MM.1S (cell line): ENCODE data around the gene SYCE1L.

ENCODE experiments used
- DNase-seq: peaks from one replicate; pipeline ENCODE4 v3.0.0-alpha.2; 2015
- H2AFZ ChIP-seq: fragments of 300-600 bp; sonication (generic); 2 replicates; pipeline ENCODE4 v1.6.0; 2016; ENCODE audit warnings: antibody characterized with exemption, low read length
- H3F3A ChIP-seq: fragments of 300-600 bp; sonication (generic); 2 replicates; pipeline ENCODE4 v1.6.1; 2016; ENCODE audit warnings: mild to moderate bottlenecking, antibody characterized with exemption, low read length, moderate library complexity, mixed read lengths; ENCODE audit not compliant: insufficient read depth
- H3K27ac ChIP-seq: fragments of 300-600 bp; sonication (generic); 2 replicates; pipeline ENCODE4 v1.5.1; 2016; ENCODE audit warnings: mild to moderate bottlenecking, low read length
- H3K27me3 ChIP-seq: fragments of 300-600 bp; sonication (generic); replicated peaks from 2 replicates; pipeline ENCODE4 v1.6.0; 2016; ENCODE audit warnings: low read length; ENCODE audit not compliant: insufficient read depth
- H3K36me3 ChIP-seq: fragments of 300-600 bp; sonication (generic); replicated peaks from 2 replicates; pipeline ENCODE4 v1.6.1; 2016; ENCODE audit warnings: mild to moderate bottlenecking, low read length, mixed read lengths; ENCODE audit not compliant: insufficient read depth
- H3K4me1 ChIP-seq: fragments of 300-600 bp; sonication (generic); 2 replicates; pipeline ENCODE4 v1.6.1; 2016; ENCODE audit warnings: low read length, mixed read lengths
- H3K4me2 ChIP-seq: fragments of 300-600 bp; sonication (generic); 2 replicates; pipeline ENCODE4 v1.6.0; 2016; ENCODE audit warnings: low read depth, low read length
- H3K4me3 ChIP-seq: fragments of 300-600 bp; sonication (generic); 2 replicates; pipeline ENCODE4 v1.5.1; 2016; ENCODE audit warnings: low read length, mixed read lengths
- H3K79me2 ChIP-seq: fragments of 300-600 bp; sonication (generic); 2 replicates; pipeline ENCODE4 v1.6.1; 2016; ENCODE audit warnings: mixed run types, low read length, mixed read lengths
- H3K9ac ChIP-seq: fragments of 300-600 bp; sonication (generic); 2 replicates; pipeline ENCODE4 v1.6.1; 2016; ENCODE audit warnings: low read length, mixed read lengths
- H3K9me2 ChIP-seq: fragments of 300-600 bp; sonication (generic); replicated peaks from 2 replicates; pipeline ENCODE4 v1.6.1; 2016; ENCODE audit warnings: mild to moderate bottlenecking, low read length, mixed read lengths; ENCODE audit not compliant: insufficient read depth
- H3K9me3 ChIP-seq: fragments of 300-600 bp; sonication (generic); replicated peaks from 2 replicates; pipeline ENCODE4 v1.6.1; 2016; ENCODE audit warnings: mild to moderate bottlenecking, low read length, mixed read lengths; ENCODE audit not compliant: insufficient read depth
- H4K20me1 ChIP-seq: fragments of 300-600 bp; sonication (generic); 2 replicates; pipeline ENCODE4 v1.6.1; 2016; ENCODE audit warnings: mild to moderate bottlenecking, low read length, moderate library complexity, mixed read lengths; ENCODE audit not compliant: insufficient read depth
- CTCF ChIP-seq: fragments of 300-600 bp; sonication (generic); IDR thresholded peaks from 2 replicates; pipeline ENCODE4 v1.5.1; 2016; ENCODE audit warnings: antibody characterized with exemption, low read length, mixed read lengths
- EZH2 ChIP-seq: fragments of 300-600 bp; sonication (generic); optimal IDR thresholded peaks from 2 replicates; pipeline ENCODE3; 2017; ENCODE audit warnings: low read depth, mild to moderate bottlenecking, antibody characterized with exemption, low read length, mixed read lengths
- EZH2phosphoT487 ChIP-seq: fragments of 300-600 bp; sonication (generic); IDR thresholded peaks from 2 replicates; pipeline ENCODE4 v1.6.1; 2018; ENCODE audit warnings: antibody characterized with exemption, low read length

SYCE1L gene

DNA sequence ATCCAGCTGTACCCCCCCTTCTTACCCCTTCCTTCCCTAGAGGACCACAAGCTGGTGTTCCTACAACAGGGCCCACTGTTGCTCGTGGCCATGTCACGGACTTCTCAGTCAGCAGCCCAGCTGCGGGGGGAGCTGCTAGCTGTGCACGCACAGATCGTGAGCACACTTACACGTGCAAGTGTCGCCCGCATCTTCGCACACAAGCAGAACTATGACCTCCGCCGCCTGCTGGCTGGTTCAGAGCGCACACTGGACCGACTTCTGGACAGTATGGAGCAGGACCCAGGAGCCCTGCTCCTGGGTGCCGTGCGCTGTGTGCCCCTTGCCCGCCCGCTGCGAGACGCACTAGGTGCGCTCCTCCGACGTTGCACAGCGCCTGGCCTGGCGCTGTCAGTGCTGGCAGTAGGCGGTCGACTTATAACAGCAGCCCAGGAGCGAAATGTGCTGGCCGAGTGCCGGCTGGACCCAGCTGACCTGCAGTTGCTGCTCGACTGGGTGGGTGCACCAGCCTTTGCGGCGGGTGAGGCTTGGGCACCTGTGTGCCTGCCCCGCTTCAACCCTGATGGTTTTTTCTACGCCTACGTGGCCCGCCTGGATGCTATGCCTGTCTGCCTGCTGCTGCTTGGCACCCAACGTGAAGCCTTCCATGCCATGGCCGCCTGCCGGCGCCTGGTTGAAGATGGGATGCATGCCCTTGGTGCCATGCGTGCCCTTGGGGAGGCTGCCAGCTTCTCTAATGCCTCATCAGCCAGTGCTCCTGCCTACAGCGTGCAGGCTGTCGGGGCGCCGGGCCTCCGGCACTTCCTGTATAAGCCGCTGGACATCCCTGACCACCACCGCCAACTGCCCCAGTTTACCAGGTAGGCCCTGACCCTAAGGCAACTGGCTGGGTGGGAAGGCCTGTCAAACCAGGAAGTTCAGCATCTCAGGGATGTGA is 4.6 kb upstream of the SYCE1L start:
- Histone ChIP-seq H3K27me3 (no peaks in the 10 kb centered on the region), H3K9me3 (no peaks in the 10 kb centered on the region), H3K9me2 (no peaks in the 10 kb centered on the region), H4K20me1 (no peaks in the 10 kb centered on the region), H3K79me2 (peaks cover 26% of the 10 kb centered on the region), H3K4me2 (no peak overlapping the region), H3K9ac (no peak overlapping the region), H3K27ac (no peak overlapping the region), H3F3A (no peaks in the 10 kb centered on the region), H3K36me3 (no peaks in the 10 kb centered on the region), H3K4me1 (0 out of 2 replicates have a peak, but pooled peaks cover 6% of the 10 kb centered on the region), H2AFZ (no peak overlapping the region), H3K4me3 (no peak overlapping the region)
- TF ChIP-seq EZH2 (no peak), CTCF (no peak), EZH2phosphoT487 (no peak)
- DNase-seq = no peak

DNA sequence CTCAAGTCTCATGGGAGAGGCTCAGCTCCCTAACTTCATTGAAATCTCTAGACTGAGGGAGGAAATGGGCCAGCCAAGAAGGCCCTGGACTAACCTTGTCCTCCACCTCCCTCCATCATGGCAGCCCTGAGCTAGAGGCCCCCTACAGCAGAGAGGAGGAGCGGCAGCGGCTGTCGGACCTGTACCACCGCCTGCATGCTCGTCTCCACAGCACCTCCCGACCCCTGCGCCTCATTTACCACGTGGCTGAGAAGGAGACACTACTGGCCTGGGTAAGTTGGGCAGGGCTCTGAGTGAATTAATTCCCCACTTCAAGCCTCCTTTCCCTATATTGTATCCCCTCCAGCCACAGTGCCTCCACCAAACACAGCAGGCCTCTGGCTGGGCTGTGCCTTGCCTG is 3.8 kb upstream of the SYCE1L start:
- no peaks in the 10 kb centered on the region for H3F3A ChIP-seq

GRCh38 chr16:77197747-77198146 is 1.5 kb upstream of the SYCE1L start:
- Histone ChIP-seq H3K27me3 (no peaks in the 10 kb centered on the region), H3K27ac (no peak overlapping the region), H4K20me1 (no peaks in the 10 kb centered on the region), H2AFZ (no peak overlapping the region), H3K9ac (no peak overlapping the region), H3K4me3 (no peak overlapping the region), H3K79me2 (peaks cover 10% of the 10 kb centered on the region), H3K9me2 (no peaks in the 10 kb centered on the region), H3K36me3 (no peaks in the 10 kb centered on the region), H3K4me1 (no peaks in the 10 kb centered on the region), H3F3A (no peaks in the 10 kb centered on the region), H3K9me3 (no peaks in the 10 kb centered on the region), H3K4me2 (no peak overlapping the region)
- TF ChIP-seq EZH2 (no peak), CTCF (no peak), EZH2phosphoT487 (no peak)
- DNase-seq = no peak

More for the DNA sequence above, 3.8 kb upstream of the SYCE1L start:
- Histone ChIP-seq H3K4me1 (0 out of 2 replicates have a peak, but pooled peaks cover 6% of the 10 kb centered on the region), H3K4me2 (no peak overlapping the region), H2AFZ (no peak overlapping the region), H3K36me3 (no peaks in the 10 kb centered on the region), H3K9ac (no peak overlapping the region), H3K79me2 (peaks cover 26% of the 10 kb centered on the region), H3K9me2 (no peaks in the 10 kb centered on the region), H3K4me3 (no peak overlapping the region), H3K27ac (no peak overlapping the region), H3K27me3 (no peaks in the 10 kb centered on the region), H3K9me3 (no peaks in the 10 kb centered on the region), H4K20me1 (no peaks in the 10 kb centered on the region)
- TF ChIP-seq EZH2phosphoT487 = no peak
- TF ChIP-seq EZH2 = no peak
- TF ChIP-seq CTCF = no peak
- DNase-seq = no peak
